Body of pancreas (tissue), 4 donors: ENCODE results near the gene MARS1. TPM values are rescaled to one million over a fixed set of nuclear protein-coding genes. Genes with fewer than 3 reads are reported as not detected.
"Not testable (repeated sequence)": the region's sequence is repeated elsewhere in the genome, so short reads cannot be mapped to it uniquely, and the experiment has no call there.

Experiments
- ATAC-seq: fragments of 150-250 bp; one replicate; pipeline ENCODE4 v1.9.1; 2016
- DNase-seq, 4 donors: peaks; one replicate each; pipeline ENCODE4 v3.0.0-alpha.2; 2019
- H3K27ac ChIP-seq, 4 donors: fragments of 200-600 bp; sonication (generic); 1 replicate in 3 of 4; 2 replicates in 1 of 4; pipeline versions ENCODE4 v1.5.1 to v1.6.1; 2016 to 2019; ENCODE audit warnings: mild to moderate bottlenecking in 1 of 4, mixed read lengths in 1 of 4, moderate library complexity in 1 of 4
- H3K27me3 ChIP-seq, 2 donors: fragments of 200-600 bp; sonication (generic); one replicate each; pipeline ENCODE4 v1.6.0; 2016; ENCODE audit warnings: mild to moderate bottlenecking in 1 of 2
- H3K36me3 ChIP-seq, 2 donors: fragments of 200-600 bp; sonication (generic); replicated peaks in 1 of 2; 2 replicates each; pipeline ENCODE4 v1.5.1; 2016; ENCODE audit warnings: low read depth in 2 of 2; ENCODE audit not compliant: insufficient read depth in 1 of 2
- H3K4me1 ChIP-seq: fragments of 200-600 bp; sonication (generic); one replicate; pipeline ENCODE4 v1.6.0; 2016
- H3K4me3 ChIP-seq, 2 donors: fragments of 200-600 bp; sonication (generic); 1 replicate in 1 of 2; 2 replicates in 1 of 2; pipeline ENCODE4 v1.5.1; 2016 to 2019
- H3K9me3 ChIP-seq, 3 donors: fragments of 200-600 bp; sonication (generic); 1 replicate in 2 of 3; 2 replicates in 1 of 3; pipeline ENCODE4 v1.5.1; 2016
- POLR2A ChIP-seq, 3 donors: fragments of 450-650 bp; IDR thresholded peaks; one replicate each; pipeline ENCODE4 v1.6.1; 2016; ENCODE audit warnings: antibody characterized with exemption in 3 of 3, mild to moderate bottlenecking in 2 of 3
- WGBS, 2 donors: methylation state at CpG; one replicate each; pipeline ENCODE4 v1.1.5; 2017; 5-methylcytosine and 5-hydroxymethylcytosine counted together
- intact Hi-C: fragments of 100-400 bp; cut with DNase I; formaldehyde crosslinking; loops from one replicate; pipeline ENCODE4 v1.15.1; 2023
- total RNA-seq, 2 donors: library from RNA; depleted of rRNA; stranded (reverse); fragments of >200 nt; gene quantifications; one replicate each; pipeline ENCODE4 v1.1.0, GENCODE V29; 2016
- TF ChIP-seq, protein P1 (sequence below), 7 experiments: fragments of 450-650 bp in 4 of 7; fragments of 200-600 bp in 3 of 7; sonication (generic) in 3 of 7; IDR thresholded peaks; one replicate each; pipeline ENCODE4 v1.5.1; 2016 to 2019; ENCODE audit warnings: antibody characterized with exemption in 7 of 7

The MARS1 gene
- total RNA-seq, 2 donors from 2014 or later: 61.7 to 103 TPM

DNA sequence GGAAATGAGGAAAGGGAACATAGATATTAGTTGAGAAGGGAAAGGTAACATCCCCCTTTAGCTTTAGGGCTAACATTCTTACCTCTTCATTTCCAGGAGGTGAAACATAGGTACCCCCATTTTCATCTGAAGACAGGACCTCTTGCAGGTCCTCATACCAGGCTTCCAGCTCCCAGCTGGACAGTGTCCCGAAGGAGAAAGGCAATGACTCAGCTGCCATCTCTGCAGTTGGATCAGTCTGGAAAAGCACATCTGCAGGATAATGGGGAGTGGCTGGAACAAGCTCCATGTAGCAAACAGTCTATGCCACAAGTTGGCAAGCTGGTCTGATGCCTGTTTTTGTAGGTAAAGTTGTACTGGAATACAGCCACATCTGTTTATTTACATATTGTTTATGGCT, 29.3 kb downstream of the MARS1 start:
- Histone ChIP-seq H3K4me1 (peaks cover 63% of the 10 kb centered on the region), H3K27me3 (no peaks in the 10 kb centered on the region), H3K36me3 (peaks cover 4 to 17% of the 10 kb centered on the region in 2 donors), H3K4me3 (no peak overlapping the region), H3K27ac (peak overlapping the region in 3 of 4 donors; percentile 3 to 98 (median 95)), H3K9me3 (no peaks in the 10 kb centered on the region)
- TF ChIP-seq, protein P1, sequence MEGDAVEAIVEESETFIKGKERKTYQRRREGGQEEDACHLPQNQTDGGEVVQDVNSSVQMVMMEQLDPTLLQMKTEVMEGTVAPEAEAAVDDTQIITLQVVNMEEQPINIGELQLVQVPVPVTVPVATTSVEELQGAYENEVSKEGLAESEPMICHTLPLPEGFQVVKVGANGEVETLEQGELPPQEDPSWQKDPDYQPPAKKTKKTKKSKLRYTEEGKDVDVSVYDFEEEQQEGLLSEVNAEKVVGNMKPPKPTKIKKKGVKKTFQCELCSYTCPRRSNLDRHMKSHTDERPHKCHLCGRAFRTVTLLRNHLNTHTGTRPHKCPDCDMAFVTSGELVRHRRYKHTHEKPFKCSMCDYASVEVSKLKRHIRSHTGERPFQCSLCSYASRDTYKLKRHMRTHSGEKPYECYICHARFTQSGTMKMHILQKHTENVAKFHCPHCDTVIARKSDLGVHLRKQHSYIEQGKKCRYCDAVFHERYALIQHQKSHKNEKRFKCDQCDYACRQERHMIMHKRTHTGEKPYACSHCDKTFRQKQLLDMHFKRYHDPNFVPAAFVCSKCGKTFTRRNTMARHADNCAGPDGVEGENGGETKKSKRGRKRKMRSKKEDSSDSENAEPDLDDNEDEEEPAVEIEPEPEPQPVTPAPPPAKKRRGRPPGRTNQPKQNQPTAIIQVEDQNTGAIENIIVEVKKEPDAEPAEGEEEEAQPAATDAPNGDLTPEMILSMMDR (IDR thresholded peaks at IDR 0.05): no peak
- TF ChIP-seq POLR2A (IDR thresholded peaks at IDR 0.05): no peak
- intact Hi-C loops: no loop called here
- peak in 2 of 4 donors; percentile 17 to 60 for DNase-seq
- 0 to 20% methylated on average over 1 of the region's 1 CpG for WGBS, 2 donors
- ATAC-seq: no peak

DNA sequence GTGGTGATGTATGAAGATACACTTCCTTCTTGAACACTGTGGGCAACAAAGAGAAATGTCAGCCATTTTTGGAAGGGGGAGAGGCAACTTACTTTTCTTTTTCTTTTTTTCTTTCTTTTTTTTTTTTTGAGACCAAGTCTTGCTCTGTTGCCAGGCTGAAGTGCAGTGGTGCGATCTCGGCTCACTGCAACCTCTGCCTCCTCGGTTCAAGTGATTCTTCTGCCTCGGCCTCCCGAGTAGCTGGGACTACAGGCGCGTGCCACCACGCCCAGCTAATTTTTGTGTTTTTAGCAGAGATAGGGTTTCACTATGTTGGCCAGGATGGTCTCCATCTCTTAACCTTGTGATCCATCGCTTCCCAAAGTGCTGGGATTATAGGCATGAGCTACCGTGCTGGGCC, 29.9 kb downstream of the MARS1 start:
- H3K4me3 ChIP-seq, H3K27me3 ChIP-seq, intact Hi-C loops, DNase-seq, ATAC-seq, H3K9me3 ChIP-seq: not testable (repeated sequence)
- H3K36me3 ChIP-seq: peaks cover 4 to 17% of the 10 kb centered on the region in 2 donors
- peak overlapping the region; percentile 95 to 99 (median 98) for H3K27ac ChIP-seq
- 70 to 74% methylated on average over 10 of the region's 10 CpGs for whole genome bisulfite sequencing, 2 donors
- peaks cover 65% of the 10 kb centered on the region for H3K4me1 ChIP-seq

DNA sequence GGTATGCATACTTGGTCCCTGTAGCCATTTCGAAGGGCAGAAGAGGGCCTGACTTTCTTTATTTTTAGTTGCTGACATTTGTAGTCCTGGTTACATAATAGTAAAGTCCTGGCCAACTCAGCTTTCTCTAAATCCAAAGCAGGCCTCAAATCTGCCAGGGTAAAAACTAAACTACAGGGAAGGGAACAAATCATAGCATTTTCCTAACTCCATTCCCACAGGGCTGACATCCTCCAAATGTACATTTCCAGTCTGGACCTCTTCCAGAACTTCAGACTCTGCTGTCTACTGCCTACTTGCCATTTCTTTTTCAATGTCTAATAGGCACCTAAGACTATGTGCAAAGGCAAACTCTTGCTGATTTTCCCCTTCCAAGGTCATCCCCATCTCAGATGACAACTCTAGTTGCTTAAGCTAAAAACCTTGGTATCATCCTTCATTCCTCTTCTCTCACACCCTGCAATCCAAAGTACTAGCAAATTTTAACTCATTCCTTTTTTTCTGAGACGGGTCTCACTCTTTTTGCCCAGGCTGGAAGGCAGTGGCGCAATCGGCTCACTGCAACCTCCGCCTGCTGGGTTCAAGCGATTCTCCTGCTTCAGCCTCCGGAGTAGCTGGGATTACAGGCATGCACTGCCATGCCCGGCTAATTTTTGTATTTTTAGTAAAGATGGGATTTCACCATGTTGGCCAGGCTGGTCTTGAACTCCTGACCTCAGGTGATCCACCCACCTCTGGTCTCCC, 30.5 kb downstream of the MARS1 start:
- Histone ChIP-seq H3K4me3 (peak overlapping the region in 1 of 2 donors; percentile 94), H3K27me3 (no peaks in the 10 kb centered on the region), H3K36me3 (peaks cover 4 to 15% of the 10 kb centered on the region in 2 donors), H3K27ac (peak overlapping the region; percentile 95 to 99 (median 98)), H3K4me1 (peaks cover 66% of the 10 kb centered on the region), H3K9me3 (no peaks in the 10 kb centered on the region)
- no peak for ATAC-seq
- 37 to 40% methylated on average over 8 of the region's 8 CpGs for WGBS, 2 donors
- TF ChIP-seq, protein P1 (IDR thresholded peaks at IDR 0.05): no peak
- no peak for TF ChIP-seq POLR2A (IDR thresholded peaks at IDR 0.05)
- intact Hi-C loops: no loop called here
- no peak for DNase-seq

GRCh38 chr12:57518920-57519795, 31.3 kb downstream of the MARS1 start:
- 9 to 19% methylated on average over 4 to 7 of the region's 7 CpGs for WGBS, 2 donors

GRCh38 chr12:57519796-57520052, 31.9 kb downstream of the MARS1 start:
- intact Hi-C loops: no loop called here
- peak in 1 of 4 donors; percentile 60 for DNase-seq
- Histone ChIP-seq H3K4me1 (peaks cover 71% of the 10 kb centered on the region), H3K4me3 (peak overlapping the region; percentile 35 to 94), H3K36me3 (peaks cover 4 to 13% of the 10 kb centered on the region in 2 donors), H3K27ac (peak overlapping the region; percentile 95 to 99 (median 98)), H3K27me3 (no peaks in the 10 kb centered on the region), H3K9me3 (no peaks in the 10 kb centered on the region)
- TF ChIP-seq, protein P1 (IDR thresholded peaks at IDR 0.05): no peak
- no peak for TF ChIP-seq POLR2A (IDR thresholded peaks at IDR 0.05)
- 0 to 1% methylated on average over 2 to 8 of the region's 8 CpGs for WGBS, 2 donors
- ATAC-seq: no peak

More at GRCh38 chr12:57518920-57519795, 31.3 kb downstream of the MARS1 start:
- H3K27me3 ChIP-seq: no peaks in the 10 kb centered on the region
- TF ChIP-seq, protein P1 (IDR thresholded peaks at IDR 0.05): no peak
- no peak for TF ChIP-seq POLR2A (IDR thresholded peaks at IDR 0.05)
- ATAC-seq: no peak
- H3K4me1 ChIP-seq: peaks cover 71% of the 10 kb centered on the region
- peak overlapping the region; percentile 95 to 99 (median 98) for H3K27ac ChIP-seq
- peak; percentile 56 to 70 (median 62) for DNase-seq
- intact Hi-C loops: no loop called here
- peaks cover 4 to 15% of the 10 kb centered on the region in 2 donors for H3K36me3 ChIP-seq
- no peaks in the 10 kb centered on the region for H3K9me3 ChIP-seq
- H3K4me3 ChIP-seq: peak overlapping the region; percentile 35 to 94
